Right cardiac atrium (tissue), 5 donors: Measurements from ENCODE around the gene PANK4. TPM values are rescaled to one million over a fixed set of nuclear protein-coding genes. Genes with fewer than 3 reads are reported as not detected.

Source experiments
- ATAC-seq, 2 donors: fragments of 200-7000 bp; cut with Tn5 transposase; one replicate each; pipeline versions ENCODE4 v1.8.0 to v1.9.1; 2020; ENCODE audit warnings: moderate library complexity in 2 of 2, mild to moderate bottlenecking in 1 of 2
- DNase-seq, 3 donors: peaks; one replicate each; pipeline ENCODE4 v3.0.0-alpha.2; 2020
- H3K27ac ChIP-seq: one replicate; pipeline ENCODE4 v1.5.1; 2013; ENCODE audit warnings: mild to moderate bottlenecking, low read length, control low read depth, moderate library complexity
- H3K27me3 ChIP-seq: one replicate; pipeline ENCODE4 v1.6.1; 2013; ENCODE audit not compliant: control insufficient read depth, insufficient read depth
- H3K4me1 ChIP-seq: one replicate; pipeline ENCODE4 v1.6.1; 2013; ENCODE audit warnings: low read length; ENCODE audit not compliant: control insufficient read depth, insufficient read depth
- H3K4me3 ChIP-seq: one replicate; pipeline ENCODE4 v1.5.1; 2013; ENCODE audit warnings: low read length, control low read depth
- H3K9me3 ChIP-seq: one replicate; pipeline ENCODE4 v1.6.1; 2013; ENCODE audit warnings: low read length; ENCODE audit not compliant: control insufficient read depth
- WGBS: extraction: QIAGEN DNeasy Blood & Tissue Kit; methylation state at CpG from one replicate; pipeline ENCODE4 v1.1.7; 2013; 5-methylcytosine and 5-hydroxymethylcytosine counted together
- intact Hi-C, 4 donors: fragments of 100-400 bp; cut with DNase I; formaldehyde crosslinking; loops; one replicate each; pipeline versions ENCODE4 v1.11.0 to v1.14.0; 2022 to 2023
- polyA plus RNA-seq: library from polyadenylated mRNA; stranded (reverse); fragments of 200-250 nt; gene quantifications from one replicate; pipeline ENCODE4 v1.2.3, GENCODE V29; 2013
- total RNA-seq, 4 donors: library from RNA; stranded (reverse); fragmentation: NEBNext Ultra II Directional; extraction: Animal tissue kit (Norgen Biotek cat#: 25700); gene quantifications; one replicate each; pipeline ENCODE4 v1.2.1, GENCODE V29; 2021
- donor health status: healthy with polysubstance abuse.
- donor health status: DM: no; HTN: yes; CAD: no.
- donor health status: DM: no; HTN: no; CAD: no.
- donor health status: DM: no; HTN: yes; CAD: no; lungs with severe emphysema.
- donor health status: DM: yes; HTN: yes; CAD: no.

The PANK4 gene
- total and polyA plus RNA-seq, 5 donors = 35.2 to 51.3 (median 40.1) TPM

DNA sequence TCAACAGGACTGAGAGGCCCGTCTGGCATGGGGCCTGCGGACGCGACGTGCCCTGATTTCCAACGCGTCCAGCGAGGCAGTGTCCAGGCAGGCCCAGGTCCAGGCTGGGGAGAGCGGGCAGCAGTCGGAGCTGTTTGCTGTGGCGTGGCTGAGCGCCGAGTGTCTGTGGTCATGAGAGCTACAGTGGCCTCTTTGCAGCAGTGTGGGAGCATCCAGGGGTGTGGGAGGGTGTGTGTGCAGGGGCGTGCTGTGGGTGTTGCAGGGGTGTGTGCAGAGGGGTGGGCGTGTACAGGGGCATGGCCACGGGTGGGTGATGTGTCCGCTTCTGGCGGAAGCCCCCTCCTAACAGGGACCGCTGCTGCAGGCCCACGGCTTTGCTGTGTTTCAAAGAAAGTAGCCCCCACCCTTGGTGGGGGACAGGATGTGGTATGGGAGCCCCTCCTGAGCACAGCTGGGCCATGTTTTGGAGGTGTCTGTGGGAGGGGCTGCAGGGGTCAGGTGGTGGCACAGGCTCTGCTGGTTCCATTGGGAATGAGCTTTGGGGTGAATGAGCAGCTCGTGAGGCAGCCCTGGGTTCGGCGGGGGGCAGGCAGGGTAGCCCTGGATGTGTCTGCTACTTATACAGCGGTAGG lies 32.6 kb downstream of the PANK4 start:
- no peak overlapping the region for H3K4me3 ChIP-seq
- no peak overlapping the region for H3K27ac ChIP-seq
- intact Hi-C loops = no loop called here
- ATAC-seq = no peak
- H3K4me1 ChIP-seq = no peaks in the 10 kb centered on the region
- no peaks in the 10 kb centered on the region for H3K9me3 ChIP-seq
- H3K27me3 ChIP-seq = no peaks in the 10 kb centered on the region
- WGBS = 72% methylated on average over 24 of the region's 24 CpGs
- no peak for DNase-seq

DNA sequence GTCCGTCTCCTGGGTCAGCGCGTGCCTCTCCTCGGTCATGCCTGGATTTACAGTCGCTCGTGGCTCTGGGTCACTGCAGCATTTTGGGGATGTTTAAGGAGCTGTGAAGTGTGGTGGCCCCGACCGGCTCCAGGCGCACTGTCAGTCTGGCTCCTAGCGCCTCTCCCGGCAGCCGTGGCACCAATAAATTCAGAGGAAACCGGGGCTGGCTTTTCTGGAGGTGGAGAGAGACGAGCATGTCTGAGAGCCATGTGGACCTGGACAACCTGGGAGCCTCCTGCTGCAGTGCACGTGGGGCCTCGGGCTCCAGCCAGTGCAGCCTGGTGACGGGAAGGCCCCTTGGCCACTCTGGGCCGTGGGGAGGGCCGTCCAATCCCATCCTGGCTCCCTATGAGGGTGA lies 33.2 kb downstream of the PANK4 start:
- no peak overlapping the region for H3K27ac ChIP-seq
- H3K4me1 ChIP-seq = no peaks in the 10 kb centered on the region
- intact Hi-C loops = no loop called here
- no peaks in the 10 kb centered on the region for H3K9me3 ChIP-seq
- DNase-seq = no peak
- no peaks in the 10 kb centered on the region for H3K27me3 ChIP-seq
- no peak overlapping the region for H3K4me3 ChIP-seq
- 60% methylated on average over 19 of the region's 19 CpGs for WGBS
- no peak for ATAC-seq

- DNase-seq (no peak), ATAC-seq (no peak)
- Histone ChIP-seq H3K4me1 (no peaks in the 10 kb centered on the region), H3K4me3 (no peak overlapping the region), H3K27me3 (no peaks in the 10 kb centered on the region), H3K27ac (no peak overlapping the region), H3K9me3 (no peaks in the 10 kb centered on the region)
- WGBS = 61% methylated on average over 13 of the region's 13 CpGs
- intact Hi-C loops = no loop called here
Measured at GRCh38 chr1:2492091-2492490, 34.3 kb downstream of the PANK4 start.

DNA sequence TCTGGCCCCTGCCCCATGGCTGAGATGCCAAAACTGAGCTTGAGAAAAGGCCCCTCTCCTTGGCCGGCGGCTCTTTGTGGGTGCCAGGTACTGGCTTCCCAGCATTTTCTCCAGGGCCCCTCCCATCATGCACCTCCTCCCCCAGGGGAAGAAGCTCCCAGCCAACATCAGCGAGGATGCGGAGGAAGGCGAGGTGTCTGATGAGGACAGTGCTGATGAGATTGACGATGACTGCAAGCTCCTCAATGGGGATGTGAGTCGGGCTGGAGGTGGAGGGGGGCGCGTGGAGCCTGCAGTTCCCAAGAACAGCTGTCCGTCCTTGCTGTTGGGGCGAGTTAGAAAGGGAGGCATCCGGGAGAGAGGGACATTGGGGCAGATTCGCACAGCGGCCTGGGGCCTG lies 36.8 kb downstream of the PANK4 start:
- WGBS = 85% methylated on average over 14 of the region's 14 CpGs
- intact Hi-C loops = no loop called here
- DNase-seq (no peak), ATAC-seq (no peak)
- Histone ChIP-seq H3K27ac (no peak overlapping the region), H3K4me3 (no peak overlapping the region), H3K27me3 (no peaks in the 10 kb centered on the region), H3K9me3 (no peaks in the 10 kb centered on the region), H3K4me1 (no peaks in the 10 kb centered on the region)

DNA sequence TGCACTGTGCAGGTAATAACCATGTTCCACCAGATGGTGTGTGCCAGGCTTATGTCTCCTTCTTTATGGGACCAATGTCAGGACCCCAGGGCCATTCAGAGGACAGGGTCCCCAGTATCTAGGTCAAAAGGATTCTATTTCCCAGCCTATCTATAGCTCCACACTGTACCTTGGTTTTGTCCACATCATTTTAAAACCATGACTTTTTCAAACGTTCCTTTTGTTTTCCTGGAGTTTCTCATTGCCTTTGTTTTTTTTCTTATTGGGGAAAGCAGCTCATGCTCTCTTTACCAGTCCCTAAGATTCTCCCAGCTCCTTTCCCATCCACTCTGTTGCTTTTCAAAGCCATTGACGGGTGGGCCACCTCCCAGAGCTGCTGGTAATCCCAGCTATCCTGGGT lies 37.7 kb downstream of the PANK4 start:
- Histone ChIP-seq H3K9me3 (no peaks in the 10 kb centered on the region), H3K4me1 (no peaks in the 10 kb centered on the region), H3K27ac (no peak overlapping the region), H3K27me3 (no peaks in the 10 kb centered on the region), H3K4me3 (no peak overlapping the region)
- 81% methylated on average over 2 of the region's 2 CpGs for WGBS
- ATAC-seq (no peak), DNase-seq (no peak)
- intact Hi-C loops = no loop called here

DNA sequence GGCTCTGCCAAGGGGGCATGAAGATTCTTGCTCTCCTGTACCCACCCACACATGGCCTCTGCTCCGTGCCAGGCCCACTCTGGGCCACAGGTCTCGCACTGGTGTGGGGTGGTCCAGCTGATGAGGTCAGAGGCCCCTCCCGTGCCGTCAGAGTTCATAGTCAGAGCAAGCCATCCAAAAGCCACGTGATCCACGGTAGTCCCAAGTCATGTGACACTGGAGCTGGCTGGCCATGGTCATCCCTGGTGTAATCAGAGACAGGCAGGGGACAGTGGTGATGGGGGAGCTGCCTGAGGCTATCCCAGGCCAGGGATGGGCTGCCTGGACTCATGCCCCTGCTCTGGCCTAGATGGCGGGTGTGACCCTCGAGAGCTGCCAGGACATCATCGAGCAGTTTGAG lies 39.8 kb downstream of the PANK4 start:
- no peak for ATAC-seq

DNA sequence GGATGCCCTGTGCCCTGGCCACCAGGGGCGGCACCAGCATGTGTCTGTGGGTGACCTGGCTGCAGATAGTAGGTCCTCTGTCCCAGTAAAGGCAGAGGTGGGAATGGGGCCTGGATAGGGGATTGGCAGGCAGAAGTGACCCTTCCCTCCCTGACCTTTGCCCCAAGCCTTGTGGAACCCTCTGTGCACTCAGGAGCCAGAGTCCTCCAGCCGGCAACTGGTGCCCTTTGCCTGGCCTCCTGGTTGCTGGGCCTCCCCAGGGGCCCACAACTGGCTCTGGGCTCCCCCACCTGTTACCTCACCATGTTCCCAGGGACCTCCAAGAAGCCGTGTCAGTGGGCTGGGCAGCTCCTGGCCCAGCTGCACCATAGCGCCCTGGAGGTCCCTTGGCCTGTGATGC lies 40.4 kb downstream of the PANK4 start:
- H3K4me3 ChIP-seq = no peak overlapping the region
- H3K9me3 ChIP-seq = no peaks in the 10 kb centered on the region
- intact Hi-C loops = no loop called here
- 89% methylated on average over 4 of the region's 4 CpGs for WGBS
- H3K4me1 ChIP-seq = no peaks in the 10 kb centered on the region
- H3K27me3 ChIP-seq = no peaks in the 10 kb centered on the region
- DNase-seq (no peak), ATAC-seq (no peak)
- H3K27ac ChIP-seq = no peak overlapping the region

More for the DNA sequence above, 39.8 kb downstream of the PANK4 start:
- Histone ChIP-seq H3K4me3 (no peak overlapping the region), H3K9me3 (no peaks in the 10 kb centered on the region), H3K27me3 (no peaks in the 10 kb centered on the region), H3K4me1 (no peaks in the 10 kb centered on the region), H3K27ac (no peak overlapping the region)
- intact Hi-C loops = no loop called here
- no peak for DNase-seq
- 86% methylated on average over 9 of the region's 9 CpGs for WGBS

DNA sequence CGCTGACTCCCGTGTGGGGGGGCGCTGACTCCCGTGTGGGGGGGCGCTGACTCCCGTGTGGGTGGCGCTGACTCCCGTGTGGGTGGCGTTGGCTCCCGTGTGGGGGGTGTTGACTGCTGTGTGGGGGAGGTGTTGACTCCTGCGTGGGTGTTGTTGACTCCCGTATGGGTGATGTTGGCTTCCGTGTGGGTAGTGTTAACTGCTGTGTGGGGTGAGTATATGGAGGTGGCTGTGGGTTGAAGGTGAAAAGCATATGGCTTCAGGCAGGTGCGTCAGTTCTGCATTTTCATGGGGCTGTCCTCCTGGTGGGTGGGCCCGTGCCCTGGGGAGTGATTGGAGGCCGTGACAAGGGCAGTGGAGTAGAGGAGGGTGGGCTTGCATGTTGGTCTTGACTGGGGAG lies 42.4 kb downstream of the PANK4 start:
- DNase-seq (no peak), ATAC-seq (no peak)
- intact Hi-C loops = no loop called here
- H3K4me1 ChIP-seq = no peaks in the 10 kb centered on the region
- no peak overlapping the region for H3K4me3 ChIP-seq
- 77% methylated on average over 16 of the region's 16 CpGs for WGBS
- H3K27me3 ChIP-seq = no peaks in the 10 kb centered on the region
- H3K27ac ChIP-seq = no peak overlapping the region
- H3K9me3 ChIP-seq = no peaks in the 10 kb centered on the region

- Histone ChIP-seq H3K4me1 (no peaks in the 10 kb centered on the region), H3K27me3 (no peaks in the 10 kb centered on the region), H3K27ac (no peak overlapping the region), H3K4me3 (no peak overlapping the region), H3K9me3 (no peaks in the 10 kb centered on the region)
- intact Hi-C loops = no loop called here
- no peak for ATAC-seq
- 77% methylated on average over 13 of the region's 13 CpGs for WGBS
- DNase-seq = no peak
Measured at GRCh38 chr1:2483026-2483425, 43.4 kb downstream of the PANK4 start.

GRCh38 chr1:2482588-2482987 lies 43.8 kb downstream of the PANK4 start:
- WGBS = 78% methylated on average over 11 of the region's 11 CpGs
- no peak for DNase-seq
- H3K27me3 ChIP-seq = no peaks in the 10 kb centered on the region
- H3K4me1 ChIP-seq = no peaks in the 10 kb centered on the region
- no peaks in the 10 kb centered on the region for H3K9me3 ChIP-seq
- H3K4me3 ChIP-seq = no peak overlapping the region
- ATAC-seq = no peak
- H3K27ac ChIP-seq = no peak overlapping the region
- intact Hi-C loops = no loop called here

GRCh38 chr1:2481885-2482284 lies 44.5 kb downstream of the PANK4 start:
- H3K4me1 ChIP-seq = no peaks in the 10 kb centered on the region
- 60% methylated on average over 10 of the region's 10 CpGs for whole genome bisulfite sequencing
- no peak for DNase-seq
- no peaks in the 10 kb centered on the region for H3K9me3 ChIP-seq
- H3K4me3 ChIP-seq = no peak overlapping the region
- H3K27me3 ChIP-seq = no peaks in the 10 kb centered on the region
- no peak overlapping the region for H3K27ac ChIP-seq
- ATAC-seq = no peak
- intact Hi-C loops = no loop called here

DNA sequence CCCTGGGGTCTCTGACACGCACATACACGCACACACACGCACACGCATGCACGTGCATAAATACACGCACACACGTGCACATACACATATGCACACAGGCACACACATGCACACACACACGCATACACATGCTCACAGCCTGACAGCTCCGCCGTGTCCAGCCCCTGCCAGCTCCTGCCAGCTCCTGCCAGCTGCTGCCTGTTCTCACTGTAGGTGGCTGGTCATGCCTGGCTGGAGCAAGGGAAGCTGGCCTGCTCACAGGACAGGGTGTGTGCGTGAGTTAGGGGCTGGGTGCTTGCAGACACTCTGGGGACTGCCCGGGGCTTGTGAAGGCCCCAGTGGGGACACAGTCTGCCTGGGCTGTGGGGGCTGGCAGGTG lies 45.4 kb downstream of the PANK4 start:
- H3K27me3 ChIP-seq = no peaks in the 10 kb centered on the region
- ATAC-seq = no peak
- no peak overlapping the region for H3K27ac ChIP-seq
- H3K4me3 ChIP-seq = no peak overlapping the region
- DNase-seq = no peak
- no peaks in the 10 kb centered on the region for H3K9me3 ChIP-seq
- 87% methylated on average over 12 of the region's 12 CpGs for whole genome bisulfite sequencing
- intact Hi-C loops = no loop called here
- H3K4me1 ChIP-seq = no peaks in the 10 kb centered on the region
